ENCODE measurements around the gene PBXIP1. TPM values are rescaled to one million over a fixed set of nuclear protein-coding genes. Genes with fewer than 3 reads are reported as not detected.

Gene PBXIP1
- total and polyA plus RNA-seq, 10 of the 15 experiments (the other 5 are each of a cell fraction or from before 2014, with no cell fraction given): 0.63 to 25.6 (median 15.4) TPM

DNA sequence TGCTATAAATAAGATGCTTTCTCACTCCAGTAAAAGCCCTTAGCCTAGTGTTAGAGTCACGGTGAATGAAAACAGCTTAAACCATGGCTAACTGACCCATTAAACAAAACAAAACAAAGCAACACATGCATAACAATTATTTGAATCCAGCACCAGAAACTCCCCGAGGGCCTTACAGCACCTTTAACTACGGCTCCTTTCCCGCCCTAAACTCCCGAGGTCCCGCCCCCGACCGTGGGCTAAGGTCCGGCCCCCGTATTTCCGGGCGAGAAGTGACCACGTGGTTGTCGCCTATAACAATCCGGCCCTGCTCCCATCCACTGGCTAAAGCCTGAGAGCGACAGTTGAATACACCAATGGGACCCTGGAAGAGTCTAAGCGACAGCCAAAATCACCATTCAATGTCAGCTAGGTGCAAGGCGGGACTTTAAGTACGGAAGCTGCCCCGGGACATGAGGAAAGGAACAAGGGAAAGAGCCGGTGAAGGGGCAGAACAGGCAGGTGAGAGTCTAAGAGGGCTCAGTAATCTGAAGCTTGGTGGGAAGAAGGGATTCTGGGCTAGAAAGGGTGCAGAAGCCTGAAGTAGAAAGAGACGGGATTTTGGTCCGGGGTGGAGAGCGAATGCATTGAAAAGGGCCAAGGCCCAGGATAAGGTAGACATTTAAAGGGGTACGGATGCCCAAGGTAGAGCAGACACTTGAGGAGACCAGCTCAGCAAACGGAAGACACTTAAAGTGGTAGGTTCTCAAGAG is 27.2 kb upstream of the PBXIP1 start, which contains the start of gene FLAD1 (continued):
- TF ChIP-seq, protein P1, sequence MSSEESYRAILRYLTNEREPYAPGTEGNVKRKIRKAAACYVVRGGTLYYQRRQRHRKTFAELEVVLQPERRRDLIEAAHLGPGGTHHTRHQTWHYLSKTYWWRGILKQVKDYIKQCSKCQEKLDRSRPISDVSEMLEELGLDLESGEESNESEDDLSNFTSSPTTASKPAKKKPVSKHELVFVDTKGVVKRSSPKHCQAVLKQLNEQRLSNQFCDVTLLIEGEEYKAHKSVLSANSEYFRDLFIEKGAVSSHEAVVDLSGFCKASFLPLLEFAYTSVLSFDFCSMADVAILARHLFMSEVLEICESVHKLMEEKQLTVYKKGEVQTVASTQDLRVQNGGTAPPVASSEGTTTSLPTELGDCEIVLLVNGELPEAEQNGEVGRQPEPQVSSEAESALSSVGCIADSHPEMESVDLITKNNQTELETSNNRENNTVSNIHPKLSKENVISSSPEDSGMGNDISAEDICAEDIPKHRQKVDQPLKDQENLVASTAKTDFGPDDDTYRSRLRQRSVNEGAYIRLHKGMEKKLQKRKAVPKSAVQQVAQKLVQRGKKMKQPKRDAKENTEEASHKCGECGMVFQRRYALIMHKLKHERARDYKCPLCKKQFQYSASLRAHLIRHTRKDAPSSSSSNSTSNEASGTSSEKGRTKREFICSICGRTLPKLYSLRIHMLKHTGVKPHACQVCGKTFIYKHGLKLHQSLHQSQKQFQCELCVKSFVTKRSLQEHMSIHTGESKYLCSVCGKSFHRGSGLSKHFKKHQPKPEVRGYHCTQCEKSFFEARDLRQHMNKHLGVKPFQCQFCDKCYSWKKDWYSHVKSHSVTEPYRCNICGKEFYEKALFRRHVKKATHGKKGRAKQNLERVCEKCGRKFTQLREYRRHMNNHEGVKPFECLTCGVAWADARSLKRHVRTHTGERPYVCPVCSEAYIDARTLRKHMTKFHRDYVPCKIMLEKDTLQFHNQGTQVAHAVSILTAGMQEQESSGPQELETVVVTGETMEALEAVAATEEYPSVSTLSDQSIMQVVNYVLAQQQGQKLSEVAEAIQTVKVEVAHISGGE (CRISPR knock-in tag; IDR thresholded peaks at IDR 0.05): no peak
- TF ChIP-seq ZNF24 (IDR thresholded peaks at IDR 0.05) (no peak), FOXK2 (IDR thresholded peaks at IDR 0.05) (peak; percentile 40; the same call in 1 of the 2 replicates), E2F8 (IDR thresholded peaks at IDR 0.05; ENCODE audit: low read depth, partially characterized antibody) (peak; percentile 98), GATAD2B (conservative IDR thresholded peaks at IDR 0.05; ENCODE audit: low read depth) (no peak; the same call in 1 of the 2 replicates), ATF2 (IDR thresholded peaks at IDR 0.05; ENCODE audit: low read length) (no peak), RCOR1 (conservative IDR thresholded peaks at IDR 0.05; ENCODE audit: low read depth, low read length) (no peak; the same call in 1 of the 2 replicates), MYB (IDR thresholded peaks at IDR 0.05; ENCODE audit: borderline replicate concordance, low read depth, low read length) (no peak), POLR2A (IDR thresholded peaks at IDR 0.05; ENCODE audit: low read depth, low read length) (peak; percentile 66), SUZ12 (IDR thresholded peaks at IDR 0.05; ENCODE audit: unreplicated experiment) (no peak)
- TF ChIP-seq, protein P2, sequence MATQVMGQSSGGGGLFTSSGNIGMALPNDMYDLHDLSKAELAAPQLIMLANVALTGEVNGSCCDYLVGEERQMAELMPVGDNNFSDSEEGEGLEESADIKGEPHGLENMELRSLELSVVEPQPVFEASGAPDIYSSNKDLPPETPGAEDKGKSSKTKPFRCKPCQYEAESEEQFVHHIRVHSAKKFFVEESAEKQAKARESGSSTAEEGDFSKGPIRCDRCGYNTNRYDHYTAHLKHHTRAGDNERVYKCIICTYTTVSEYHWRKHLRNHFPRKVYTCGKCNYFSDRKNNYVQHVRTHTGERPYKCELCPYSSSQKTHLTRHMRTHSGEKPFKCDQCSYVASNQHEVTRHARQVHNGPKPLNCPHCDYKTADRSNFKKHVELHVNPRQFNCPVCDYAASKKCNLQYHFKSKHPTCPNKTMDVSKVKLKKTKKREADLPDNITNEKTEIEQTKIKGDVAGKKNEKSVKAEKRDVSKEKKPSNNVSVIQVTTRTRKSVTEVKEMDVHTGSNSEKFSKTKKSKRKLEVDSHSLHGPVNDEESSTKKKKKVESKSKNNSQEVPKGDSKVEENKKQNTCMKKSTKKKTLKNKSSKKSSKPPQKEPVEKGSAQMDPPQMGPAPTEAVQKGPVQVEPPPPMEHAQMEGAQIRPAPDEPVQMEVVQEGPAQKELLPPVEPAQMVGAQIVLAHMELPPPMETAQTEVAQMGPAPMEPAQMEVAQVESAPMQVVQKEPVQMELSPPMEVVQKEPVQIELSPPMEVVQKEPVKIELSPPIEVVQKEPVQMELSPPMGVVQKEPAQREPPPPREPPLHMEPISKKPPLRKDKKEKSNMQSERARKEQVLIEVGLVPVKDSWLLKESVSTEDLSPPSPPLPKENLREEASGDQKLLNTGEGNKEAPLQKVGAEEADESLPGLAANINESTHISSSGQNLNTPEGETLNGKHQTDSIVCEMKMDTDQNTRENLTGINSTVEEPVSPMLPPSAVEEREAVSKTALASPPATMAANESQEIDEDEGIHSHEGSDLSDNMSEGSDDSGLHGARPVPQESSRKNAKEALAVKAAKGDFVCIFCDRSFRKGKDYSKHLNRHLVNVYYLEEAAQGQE (IDR thresholded peaks at IDR 0.05; ENCODE audit: low read depth, low read length): no peak
- TF ChIP-seq, protein P3, sequence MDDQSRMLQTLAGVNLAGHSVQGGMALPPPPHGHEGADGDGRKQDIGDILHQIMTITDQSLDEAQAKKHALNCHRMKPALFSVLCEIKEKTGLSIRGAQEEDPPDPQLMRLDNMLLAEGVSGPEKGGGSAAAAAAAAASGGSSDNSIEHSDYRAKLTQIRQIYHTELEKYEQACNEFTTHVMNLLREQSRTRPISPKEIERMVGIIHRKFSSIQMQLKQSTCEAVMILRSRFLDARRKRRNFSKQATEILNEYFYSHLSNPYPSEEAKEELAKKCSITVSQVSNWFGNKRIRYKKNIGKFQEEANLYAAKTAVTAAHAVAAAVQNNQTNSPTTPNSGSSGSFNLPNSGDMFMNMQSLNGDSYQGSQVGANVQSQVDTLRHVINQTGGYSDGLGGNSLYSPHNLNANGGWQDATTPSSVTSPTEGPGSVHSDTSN (IDR thresholded peaks at IDR 0.05; ENCODE audit: insufficient replicate concordance, low read depth, low read length): peak; percentile 100
